IMR-90 (cell line): ENCODE data around the gene TDRD6. TPM values are rescaled to one million over a fixed set of nuclear protein-coding genes. Genes with fewer than 3 reads are reported as not detected.

Experiments used
- ATAC-seq: fragments of 200-7000 bp; cut with Tn5 transposase; 2 replicates; pipeline ENCODE4 v1.9.1; 2020; ENCODE audit warnings: low read depth, mild to moderate bottlenecking, moderate library complexity
- Bru-seq: library from RNA; stranded (reverse); fragments of 400-500 nt; gene quantifications from one replicate; lab custom pipeline; 2021; lab: Mats Ljungman, UMichigan
- BruChase-seq, 2 experiments: library from RNA; stranded (reverse); fragments of 400-500 nt; gene quantifications; one replicate each; lab custom pipeline; 2021; lab: Mats Ljungman, UMichigan
- BruUV-seq: library from RNA; stranded (reverse); fragments of 400-500 nt; replicated peaks from 2 replicates; lab custom pipeline; 2021; lab: Mats Ljungman, UMichigan
- CTCF ChIA-PET: fragments of 300-600 bp; formaldehyde crosslinking; extraction: SDS; loops from one replicate; lab custom pipeline; 2021; ENCODE audit warnings: antibody characterized with exemption; lab: Yijun Ruan, JAX
- POLR2A ChIA-PET: fragments of 300-600 bp; sonication (Branson Sonifier 250); formaldehyde crosslinking; loops from one replicate; lab custom pipeline; 2022; ENCODE audit warnings: antibody characterized with exemption; ENCODE audit not compliant: unreplicated experiment; lab: Charles Lee
- DNase-seq: peaks from one replicate; pipeline ENCODE4 v3.0.0; 2013
- H2AFZ ChIP-seq: replicated peaks from 2 replicates; pipeline ENCODE3; 2013; ENCODE audit warnings: low read length, mild to moderate bottlenecking; ENCODE audit not compliant: poor library complexity
- H2AK5ac ChIP-seq: 2 replicates; pipeline ENCODE4 v1.6.1; 2013; ENCODE audit warnings: low read depth, low read length, inconsistent platforms
- H2AK9ac ChIP-seq: replicated peaks from 2 replicates; pipeline ENCODE3; 2013; ENCODE audit warnings: mild to moderate bottlenecking, low read depth, low read length, moderate library complexity; ENCODE audit not compliant: poor library complexity
- H2BK120ac ChIP-seq: 2 replicates; pipeline ENCODE4 v1.6.1; 2013; ENCODE audit warnings: low read depth, low read length, inconsistent platforms
- H2BK15ac ChIP-seq: 3 replicates; pipeline ENCODE4 v1.6.1; 2013; ENCODE audit warnings: low read depth, low read length, inconsistent platforms
- H2BK20ac ChIP-seq: 2 replicates; pipeline ENCODE4 v1.6.1; 2013; ENCODE audit warnings: low read depth, mild to moderate bottlenecking, inconsistent platforms, low read length, moderate library complexity
- H2BK5ac ChIP-seq: 2 replicates; pipeline ENCODE4 v1.6.1; 2013; ENCODE audit warnings: mild to moderate bottlenecking, low read depth, low read length, inconsistent platforms; ENCODE audit not compliant: poor library complexity, severe bottlenecking
- H3K14ac ChIP-seq: replicated peaks from 2 replicates; pipeline ENCODE4 v1.6.1; 2013; ENCODE audit warnings: low read depth, low read length, inconsistent platforms
- H3K18ac ChIP-seq: 2 replicates; pipeline ENCODE4 v1.6.1; 2013; ENCODE audit warnings: low read depth, low read length, control low read depth
- H3K23ac ChIP-seq: 2 replicates; pipeline ENCODE4 v1.6.1; 2013; ENCODE audit warnings: low read depth, low read length, inconsistent platforms
- H3K27ac ChIP-seq: 2 replicates; pipeline ENCODE4 v1.5.1; 2013; ENCODE audit warnings: mild to moderate bottlenecking, control low read depth, low read length; ENCODE audit not compliant: insufficient read depth
- H3K27me3 ChIP-seq: 2 replicates; pipeline ENCODE4 v1.6.1; 2013; ENCODE audit warnings: low read length; ENCODE audit not compliant: control insufficient read depth, insufficient read depth
- H3K36me3 ChIP-seq: 2 replicates; pipeline ENCODE4 v1.6.1; 2013; ENCODE audit warnings: low read length, mixed read lengths; ENCODE audit not compliant: control insufficient read depth, insufficient read depth
- H3K4ac ChIP-seq: 2 replicates; pipeline ENCODE4 v1.6.1; 2013; ENCODE audit warnings: low read depth, low read length, inconsistent platforms
- H3K4me1 ChIP-seq: 2 replicates; pipeline ENCODE4 v1.6.1; 2013; ENCODE audit warnings: low read length, mixed read lengths; ENCODE audit not compliant: control insufficient read depth, insufficient read depth
- H3K4me2 ChIP-seq: 2 replicates; pipeline ENCODE4 v1.6.1; 2013; ENCODE audit warnings: low read depth, mild to moderate bottlenecking, control low read depth, low read length, moderate library complexity
- H3K4me3 ChIP-seq: 2 replicates; pipeline ENCODE4 v1.5.1; 2013; ENCODE audit warnings: low read depth, mild to moderate bottlenecking, control low read depth, low read length, moderate library complexity; ENCODE audit not compliant: insufficient read depth
- H3K56ac ChIP-seq: 2 replicates; pipeline ENCODE4 v1.6.1; 2013; ENCODE audit warnings: low read length, inconsistent platforms; ENCODE audit not compliant: insufficient read depth; ENCODE audit errors: extremely low read depth
- H3K79me1 ChIP-seq, 2 experiments: 2 replicates each; pipeline ENCODE4 v1.6.1; 2013; ENCODE audit warnings: low read length in 2 of 2, inconsistent platforms in 1 of 2, low read depth in 1 of 2
- H3K9ac ChIP-seq: 2 replicates; pipeline ENCODE4 v1.6.1; 2013; ENCODE audit warnings: low read depth, low read length, control low read depth
- H3K9me1 ChIP-seq: 2 replicates; pipeline ENCODE4 v1.6.1; 2013; ENCODE audit warnings: low read length, inconsistent platforms; ENCODE audit not compliant: insufficient read depth
- H3K9me3 ChIP-seq: 2 replicates; pipeline ENCODE4 v1.6.1; 2013; ENCODE audit warnings: low read length; ENCODE audit not compliant: control insufficient read depth, insufficient read depth
- H4K20me1 ChIP-seq: 2 replicates; pipeline ENCODE4 v1.6.1; 2013; ENCODE audit warnings: low read length, inconsistent platforms; ENCODE audit not compliant: insufficient read depth
- H4K5ac ChIP-seq: 2 replicates; pipeline ENCODE4 v1.6.1; 2013; ENCODE audit warnings: mild to moderate bottlenecking, low read depth, low read length, control low read depth
- H4K8ac ChIP-seq, 2 experiments: 2 replicates each; pipeline ENCODE4 v1.6.1; 2013; ENCODE audit warnings: low read depth in 2 of 2, low read length in 2 of 2, control low read depth in 1 of 2, inconsistent platforms in 1 of 2
- H4K91ac ChIP-seq: 2 replicates; pipeline ENCODE4 v1.6.1; 2013; ENCODE audit warnings: low read depth, low read length, inconsistent platforms; ENCODE audit not compliant: insufficient read depth
- CHD1 ChIP-seq: IDR thresholded peaks from 2 replicates; pipeline ENCODE4 v1.6.1; 2012; ENCODE audit warnings: low read depth, low read length, improper control_type of control experiment
- MAFK ChIP-seq: IDR thresholded peaks from 2 replicates; pipeline ENCODE4 v1.6.1; 2012; ENCODE audit warnings: low read depth, low read length, improper control_type of control experiment
- MXI1 ChIP-seq: IDR thresholded peaks from 2 replicates; pipeline ENCODE4 v1.6.1; 2012; ENCODE audit warnings: low read depth, mild to moderate bottlenecking, low read length, moderate library complexity, borderline replicate concordance
- RCOR1 ChIP-seq: IDR thresholded peaks from 2 replicates; pipeline ENCODE4 v1.6.1; 2012; ENCODE audit warnings: mild to moderate bottlenecking, low read length, improper control_type of control experiment; ENCODE audit not compliant: insufficient replicate concordance
- USF2 ChIP-seq: fragments of 150-350 bp; IDR thresholded peaks from 2 replicates; pipeline ENCODE4 v1.6.1; 2017; ENCODE audit warnings: mild to moderate bottlenecking, antibody characterized with exemption, low read length, low read depth
- WGBS, 2 experiments: methylation state at CpG; one replicate each; pipeline versions ENCODE4 v1.1.5 to v1.1.7; 2013; ENCODE audit warnings: missing lambda C conversion rate in 2 of 2; ENCODE audit not compliant: insufficient read length in 1 of 2; ENCODE audit errors: extremely low coverage in 2 of 2; 5-methylcytosine and 5-hydroxymethylcytosine counted together
- dilution Hi-C: fragments of 300-500 bp; cut with HindIII; formaldehyde crosslinking; loops from one replicate; pipeline ENCODE4 v1.14.3; 2018; ENCODE audit warnings: low sequenced_read_pairs; ENCODE audit not compliant: unreplicated experiment
- in situ Hi-C: fragments of 300-500 bp; cut with MboI; formaldehyde crosslinking; loops from 3 replicates; pipeline ENCODE4 v1.14.3; 2019; ENCODE audit warnings: low sequenced_read_pairs, inconsistent platforms, mixed read lengths
- intact Hi-C: fragments of 100-400 bp; cut with micrococcal nuclease; formaldehyde crosslinking; loops from 2 replicates; pipeline ENCODE4 v1.10.0; 2022
- long read RNA-seq: library from polyadenylated mRNA; unstranded; transcript quantifications from one replicate; pipeline ENCODE4 v2.0.0, GENCODE V29; 2021; ENCODE audit not compliant: unreplicated experiment
- polyA plus RNA-seq, 3 experiments: library from polyadenylated mRNA; depleted of rRNA; stranded (reverse); fragments of >200 nt; gene quantifications; 2 replicates each; pipeline ENCODE4 v1.2.3, GENCODE V29; 2012; ENCODE audit warnings: low replicate concordance in 1 of 3
- total RNA-seq: library from RNA; depleted of rRNA; stranded (reverse); fragments of >200 nt; gene quantifications from 2 replicates; pipeline ENCODE4 v1.2.3, GENCODE V29; 2012; rRNA removed

The TDRD6 gene
- not detected in 2 replicates for total RNA-seq
- polyA plus RNA-seq (2012; rRNA removed), result not detected in 2 replicates
- not detected in 2 replicates for polyA plus RNA-seq (2012; cell fraction: cytosol; rRNA removed)
- polyA plus RNA-seq (2012; cell fraction: nucleus; rRNA removed; ENCODE audit: low replicate concordance), result 0.01 TPM in 2 replicates
- Bru-seq, nascent RNA, result percentile 14 among the genes with signal in this experiment
- percentile 18 among the genes with signal in this experiment for BruChase-seq, experiment 1, labeled RNA remaining after a 6-hour chase
- BruChase-seq, experiment 2, labeled RNA remaining after a 2-hour chase, result percentile 21 among the genes with signal in this experiment
- long read RNA-seq, result 0 reads

- Histone ChIP-seq H3K4me3 (no peak within 1 kb of the TSS), H2BK5ac (no peak within 1 kb of the TSS), H3K9me3 (no peaks in the 10 kb centered on the region), H4K20me1 (no peaks in the 10 kb centered on the region), H3K18ac (no peak within 1 kb of the TSS), H3K4me1 (no peaks in the 10 kb centered on the region), H2AK5ac (no peak within 1 kb of the TSS), H4K91ac (no peak within 1 kb of the TSS), H3K9me1 (no peaks in the 10 kb centered on the region), H3K4me2 (no peak within 1 kb of the TSS), H3K23ac (no peak within 1 kb of the TSS), H4K8ac (no peak within 1 kb of the TSS), H3K14ac (no peak within 1 kb of the TSS), H2BK15ac (no peak within 1 kb of the TSS), H2BK20ac (no peak within 1 kb of the TSS), H2BK120ac (no peak within 1 kb of the TSS), H2AK9ac (no peak within 1 kb of the TSS), H3K79me1 (no peaks in the 10 kb centered on the region), H3K56ac (no peak within 1 kb of the TSS), H3K27ac (no peak within 1 kb of the TSS), H2AFZ (no peak within 1 kb of the TSS), H3K9ac (no peak within 1 kb of the TSS), H3K36me3 (no peaks in the 10 kb centered on the region), H3K4ac (no peak within 1 kb of the TSS), H3K27me3 (no peaks in the 10 kb centered on the region), H4K5ac (no peak within 1 kb of the TSS)
- ChIA-PET CTCF (no interaction called here), POLR2A (no interaction called here)
- no peak for TF ChIP-seq USF2
- TF ChIP-seq RCOR1, result no peak
- no peak for TF ChIP-seq CHD1
- no peak for TF ChIP-seq MXI1
- no peak for TF ChIP-seq MAFK
- DNase-seq (no peak), ATAC-seq (no peak)
- no TSS peak for BruUV-seq
- in situ Hi-C loops (no loop called here), dilution Hi-C loops (no loop called here), intact Hi-C loops (no loop called here)
- WGBS, 2 experiments, result 89% methylated on average over 15 of the region's 41 CpGs; no CpG with 5 or more reads in 1 of the 2 experiments
Observed at GRCh38 chr6:46687619-46688097, at the start of gene TDRD6. Gene TDRD6, plus strand, starts transcription at chr6:46687885. Its CDS starts 244 bp downstream, at chr6:46688129.
